ENCODE measurements around the gene ERRFI1. TPM values are rescaled to one million over a fixed set of nuclear protein-coding genes. Genes with fewer than 3 reads are reported as not detected.

The ERRFI1 gene
- 124 to 192 TPM (median 172 TPM) in 5 replicates for total RNA-seq (2022; extraction: Qiagen RNA extraction; ENCODE audit: low read depth)

GRCh38 chr1:8026153-8026975 is at the start of gene ERRFI1:
Gene ERRFI1 (minus strand): TSS chr1:8026309. CDS start chr1:8015619, 10,690 bp downstream.

Other genes starting within 250 kb of the ERRFI1 start
- gene PER3, start 242.0 kb downstream of the ERRFI1 start, total RNA-seq (2022; extraction: Qiagen RNA extraction; ENCODE audit: low read depth) = 0.52 to 1.1 TPM (median 0.86 TPM) in 5 replicates
- gene UTS2, start 173.2 kb downstream of the ERRFI1 start, total RNA-seq (2022; extraction: Qiagen RNA extraction; ENCODE audit: low read depth) = not detected in 5 replicates
- 1.6 to 3.6 TPM (median 3.1 TPM) in 5 replicates for gene TNFRSF9, start 85.5 kb downstream of the ERRFI1 start, total RNA-seq (2022; extraction: Qiagen RNA extraction; ENCODE audit: low read depth)
- gene PARK7, start 64.6 kb downstream of the ERRFI1 start, total RNA-seq (2022; extraction: Qiagen RNA extraction; ENCODE audit: low read depth) = 326 to 410 TPM (median 358 TPM) in 5 replicates